HG03039 (cell line): Measurements from ENCODE around the gene COL11A2.

Experiments
- ATAC-seq: cut with Tn5 transposase; IDR thresholded peaks from one replicate; pipeline ENCODE4 v1.9.1; 2021; ENCODE audit warnings: mild to moderate bottlenecking, moderate library complexity; ENCODE audit not compliant: unreplicated experiment

The COL11A2 gene

GRCh38 chr6:33193619-33194018 is 1.4 kb upstream of the COL11A2 start:
- ATAC-seq, result no peak

- ATAC-seq, result no peak
Observed at GRCh38 chr6:33192671-33193602, 670 bp upstream of the COL11A2 start.

DNA sequence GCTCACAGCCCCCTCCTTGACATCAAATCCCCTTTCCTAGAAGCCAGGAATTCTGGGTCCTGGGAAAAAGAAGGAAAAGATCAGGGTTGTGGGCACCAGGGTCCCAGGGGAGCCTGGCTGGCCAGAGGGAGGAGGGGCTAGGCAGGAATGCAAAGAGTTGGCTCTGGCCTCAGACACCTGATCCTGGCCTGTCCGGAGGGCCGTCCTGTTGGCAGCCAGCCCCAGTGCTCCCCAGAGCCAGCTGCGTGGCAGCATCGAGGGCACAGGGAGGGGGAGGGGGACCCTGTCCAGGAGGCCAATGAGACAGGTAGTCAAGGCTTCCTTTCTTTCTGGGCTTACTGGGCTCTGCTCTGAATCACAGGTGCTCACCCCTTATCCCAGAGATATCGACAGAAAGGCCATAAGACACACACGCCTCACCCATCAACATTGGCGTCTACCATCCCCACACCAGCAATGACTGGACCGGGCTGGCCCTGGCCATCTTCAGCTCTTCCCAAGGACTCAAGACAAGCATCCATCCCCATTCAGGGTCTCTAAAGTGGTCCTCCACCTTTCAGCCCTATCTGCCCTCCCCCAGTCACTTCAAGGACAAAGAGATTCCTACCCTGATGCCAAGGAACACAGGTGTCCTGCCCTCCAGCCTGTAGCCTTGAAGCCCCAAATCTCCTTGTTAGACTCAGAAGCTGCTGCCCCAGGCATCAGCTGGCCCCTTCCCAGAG is 723 bp downstream of the COL11A2 start:
- ATAC-seq, result no peak

DNA sequence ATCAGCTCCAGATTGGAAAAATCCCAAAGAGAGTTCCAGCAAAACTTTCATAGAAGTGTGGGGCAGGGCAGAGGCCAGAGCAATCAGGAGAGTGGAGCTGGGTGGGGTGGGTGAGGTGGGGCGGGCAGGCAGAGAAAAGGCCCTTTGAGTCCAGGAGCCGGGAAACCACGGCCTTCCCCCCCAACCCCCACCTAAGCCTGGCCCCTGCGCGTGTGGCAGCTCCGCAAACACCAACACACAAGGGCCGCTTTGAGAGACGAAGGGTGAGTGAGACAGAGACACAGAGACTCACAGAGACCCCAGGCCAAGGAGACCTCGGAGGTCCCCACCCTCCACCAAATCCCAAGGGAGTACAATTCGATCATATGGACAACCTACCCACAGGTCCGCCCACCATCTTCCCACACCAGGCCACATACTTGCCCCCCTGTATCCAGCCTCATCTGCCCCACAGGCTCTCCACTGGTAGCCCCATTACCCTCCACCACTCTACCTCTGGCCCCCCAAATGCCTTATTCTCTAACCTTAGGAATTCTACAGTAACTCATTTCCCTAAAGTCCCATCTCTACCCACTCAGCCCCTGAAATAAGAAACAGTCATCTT is 1.7 kb downstream of the COL11A2 start:
- ATAC-seq, result no peak

- no peak for ATAC-seq
Observed at GRCh38 chr6:33189625-33190448, 2.4 kb downstream of the COL11A2 start.

- no peak for ATAC-seq
Observed at GRCh38 chr6:33189164-33189563, 3.1 kb downstream of the COL11A2 start.

- no peak for ATAC-seq
Observed at GRCh38 chr6:33187809-33188208, 4.5 kb downstream of the COL11A2 start.

- ATAC-seq, result no peak
Observed at GRCh38 chr6:33185654-33186187, 6.5 kb downstream of the COL11A2 start.

GRCh38 chr6:33185190-33185589 is 7.1 kb downstream of the COL11A2 start:
- no peak for ATAC-seq

DNA sequence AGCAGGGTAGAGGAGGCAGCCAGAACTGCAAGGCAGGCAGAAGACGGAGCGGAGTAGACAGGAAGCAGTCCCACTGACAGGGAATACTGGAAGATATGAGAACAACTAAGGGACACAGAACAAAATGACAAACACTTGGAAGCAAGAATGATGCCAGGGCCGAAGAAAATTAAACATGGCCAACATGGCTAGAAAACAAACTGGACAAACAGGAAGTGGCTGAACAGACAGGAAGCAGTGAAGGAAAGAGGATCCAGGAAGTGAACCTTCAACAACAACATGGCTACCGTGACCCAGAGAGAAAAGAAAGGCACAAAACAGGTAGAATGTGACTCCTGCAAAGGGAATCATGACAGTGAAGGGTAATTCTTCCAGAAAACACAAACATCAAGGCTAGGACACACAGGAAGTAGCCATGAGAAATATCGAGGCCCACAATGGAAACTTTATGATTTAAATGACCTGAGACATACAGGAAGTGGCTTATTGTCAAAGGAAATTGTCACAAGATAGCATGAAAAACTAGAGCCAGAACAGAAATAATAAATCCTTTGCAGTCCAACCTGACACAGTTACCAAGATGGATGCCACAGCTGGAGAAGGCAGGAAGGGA is 9.1 kb downstream of the COL11A2 start:
- ATAC-seq, result no peak

GRCh38 chr6:33181141-33181540 is 11.1 kb downstream of the COL11A2 start:
- no peak for ATAC-seq

GRCh38 chr6:33178755-33179475 is 13.4 kb downstream of the COL11A2 start:
- ATAC-seq, result no peak

- no peak for ATAC-seq
Observed at GRCh38 chr6:33177552-33178446, 14.5 kb downstream of the COL11A2 start.

GRCh38 chr6:33176906-33177305 is 15.4 kb downstream of the COL11A2 start:
- ATAC-seq, result no peak

- no peak for ATAC-seq
Observed at GRCh38 chr6:33175436-33176069, 16.7 kb downstream of the COL11A2 start.

GRCh38 chr6:33174784-33175183 is 17.5 kb downstream of the COL11A2 start:
- no peak for ATAC-seq

DNA sequence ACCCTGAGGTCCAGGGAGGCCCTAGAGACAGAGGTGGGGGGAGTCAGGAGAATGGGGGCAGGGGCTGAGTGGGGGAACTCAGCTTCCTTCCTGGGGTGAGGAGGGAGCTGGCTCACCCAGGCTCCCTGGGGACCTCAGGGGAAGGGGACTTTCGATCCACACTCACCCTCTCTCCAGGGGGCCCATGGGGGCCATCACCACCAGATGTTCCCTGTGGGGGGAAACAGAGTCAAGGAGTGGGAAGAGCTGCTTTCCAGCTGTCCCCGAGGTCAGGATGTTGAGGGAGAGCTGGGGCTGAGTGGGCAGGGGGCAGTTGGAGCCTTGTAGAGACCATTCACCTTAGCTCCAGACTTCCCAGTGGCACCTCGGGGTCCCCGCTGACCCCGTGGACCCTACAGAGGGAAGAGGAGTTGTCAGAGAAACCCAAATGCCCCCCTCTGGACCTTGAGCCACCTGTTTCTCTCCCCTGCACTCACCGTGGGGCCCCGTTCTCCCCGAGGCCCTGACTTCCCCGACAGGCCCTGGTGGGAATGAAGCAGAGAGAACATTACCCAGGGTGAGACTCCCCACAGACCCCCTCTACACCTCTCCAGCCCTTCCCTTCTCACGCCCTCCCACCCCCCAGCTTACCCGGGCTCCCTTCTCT is 18.6 kb downstream of the COL11A2 start:
- no peak for ATAC-seq
